GM19397 (cell line): ENCODE measurements around the gene POLR1B.
"Not testable (repeated sequence)": the region's sequence is repeated elsewhere in the genome, so short reads cannot be mapped to it uniquely, and the experiment has no call there.

Experiments
- ATAC-seq: cut with Tn5 transposase; IDR thresholded peaks from one replicate; pipeline ENCODE4 v1.9.1; 2021; ENCODE audit warnings: mild to moderate bottlenecking, moderate library complexity; ENCODE audit not compliant: unreplicated experiment

POLR1B gene

GRCh38 chr2:112597537-112598322 is 55.5 kb downstream of the POLR1B start:
- no peak for ATAC-seq

- ATAC-seq, result no peak
Observed at GRCh38 chr2:112600634-112601033, 58.4 kb downstream of the POLR1B start.

- ATAC-seq, result no peak
Observed at GRCh38 chr2:112601754-112602153, 59.5 kb downstream of the POLR1B start.

- ATAC-seq, result no peak
Observed at GRCh38 chr2:112602917-112603316, 60.7 kb downstream of the POLR1B start.

DNA sequence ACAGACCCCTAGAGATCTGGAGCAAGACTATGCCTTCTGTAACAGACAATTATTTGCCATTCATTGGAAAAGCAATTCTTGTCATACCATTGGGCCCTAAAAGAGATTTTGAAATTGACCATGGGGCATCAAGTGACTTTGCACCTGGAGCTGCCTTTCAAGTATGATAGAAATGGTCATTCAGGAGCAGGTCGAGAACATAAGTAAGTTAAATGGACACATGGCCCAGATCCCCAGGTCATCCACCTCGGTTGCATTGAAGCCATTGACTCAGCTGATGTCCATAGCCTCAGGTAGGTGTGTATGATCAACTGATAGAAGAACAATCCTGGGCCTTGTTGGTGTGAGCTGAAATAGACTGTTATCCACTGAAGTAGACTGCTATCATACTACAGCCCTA is 61.5 kb downstream of the POLR1B start:
- ATAC-seq, result no peak

DNA sequence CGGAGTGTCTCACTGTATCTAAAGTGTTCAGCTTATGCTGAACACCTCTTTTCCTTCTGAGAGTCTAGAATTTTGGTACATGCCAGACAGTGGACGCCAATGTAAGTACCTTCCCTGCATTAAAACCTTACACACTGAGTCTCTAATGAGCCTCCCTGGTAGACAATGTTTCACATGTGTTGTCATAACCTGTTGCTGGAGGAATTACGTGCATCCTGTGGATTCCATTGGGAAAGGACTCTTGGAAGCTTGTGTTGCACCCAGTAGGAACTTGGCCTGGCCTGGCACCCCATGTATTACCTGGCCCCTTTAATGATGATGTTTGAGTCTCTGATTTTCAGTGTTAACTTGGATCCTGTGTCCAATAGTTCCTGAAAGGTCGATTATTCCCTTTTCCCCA is 62.7 kb downstream of the POLR1B start:
- ATAC-seq, result no peak

DNA sequence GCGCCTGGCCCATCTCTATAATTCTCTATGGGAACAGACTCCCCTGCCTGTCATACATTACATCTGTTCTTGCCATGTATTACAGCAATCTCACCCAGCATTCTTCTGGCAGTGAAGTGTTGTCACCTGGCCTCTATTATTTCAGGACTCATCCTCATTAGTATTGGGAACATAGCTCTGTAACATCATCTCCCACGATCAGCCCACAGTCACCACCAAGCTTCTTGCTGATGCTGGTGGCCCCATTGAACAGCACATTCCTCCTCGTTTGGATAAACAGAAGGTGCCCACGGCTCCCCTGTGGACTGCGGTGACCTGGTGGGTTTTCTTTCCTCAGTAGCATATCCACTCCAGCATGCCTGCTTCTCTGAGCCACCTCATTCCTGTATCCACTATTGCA is 63.7 kb downstream of the POLR1B start:
- ATAC-seq, result no peak

GRCh38 chr2:112606547-112606946 is 64.3 kb downstream of the POLR1B start:
- ATAC-seq, result no peak

DNA sequence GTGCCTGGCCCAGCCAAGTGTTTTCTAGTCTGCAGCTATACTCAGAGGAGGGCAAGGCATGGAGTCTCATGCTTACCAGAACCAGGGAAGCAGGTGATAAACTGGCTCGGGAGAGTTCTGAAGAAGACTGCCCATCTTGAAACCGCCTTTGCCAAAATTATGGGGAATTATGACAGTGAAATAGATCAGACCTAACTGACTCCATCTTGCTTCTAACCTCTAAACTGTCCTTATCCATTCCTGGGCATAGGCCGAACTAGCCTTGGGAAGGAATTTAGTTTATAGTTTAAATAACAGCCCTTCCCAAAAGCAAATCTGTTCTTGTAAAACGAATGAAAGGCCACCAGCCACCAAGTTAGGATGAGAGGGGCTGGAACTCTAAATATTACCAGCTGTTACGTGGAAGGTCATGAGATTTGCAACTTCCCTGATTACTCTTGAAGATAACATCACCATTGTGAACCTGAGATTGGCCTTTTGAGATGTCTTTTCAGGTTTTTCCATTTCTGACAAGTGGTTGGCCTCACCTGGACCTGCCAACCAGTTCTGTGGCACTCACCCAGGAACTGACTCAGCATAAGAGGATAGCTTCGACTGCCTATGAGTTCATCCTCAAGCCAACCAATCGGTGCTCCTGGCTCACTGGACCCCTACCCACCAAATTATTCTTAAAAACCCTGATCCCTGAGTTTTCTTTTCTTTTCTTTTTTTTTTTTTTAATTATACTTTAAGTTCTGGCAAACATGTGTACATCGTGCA is 65.6 kb downstream of the POLR1B start:
- ATAC-seq, result no peak

- ATAC-seq, result not testable (repeated sequence)
Observed at GRCh38 chr2:112609320-112609719, 67.1 kb downstream of the POLR1B start.

DNA sequence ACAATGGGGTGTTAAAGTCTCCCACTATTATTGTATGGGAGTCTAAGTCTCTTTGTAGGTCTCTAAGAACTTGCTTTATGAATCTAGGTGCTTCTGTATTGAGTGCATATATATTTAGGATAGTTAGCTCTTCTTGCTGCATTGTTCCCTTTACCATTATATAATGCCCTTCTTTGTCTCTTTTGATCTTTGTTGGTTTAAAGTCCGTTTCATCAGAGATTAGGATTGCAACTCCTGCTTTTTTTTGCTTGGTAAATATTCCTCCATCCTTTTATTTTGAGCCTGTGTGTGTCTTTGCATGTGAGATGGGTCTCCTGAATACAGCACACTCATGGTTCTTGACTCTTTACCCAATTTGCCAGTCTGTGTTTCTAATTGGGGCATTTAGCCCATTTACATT is 70.0 kb downstream of the POLR1B start:
- ATAC-seq, result not testable (repeated sequence)

- ATAC-seq, result no peak
Observed at GRCh38 chr2:112614201-112614840, 72.1 kb downstream of the POLR1B start.

GRCh38 chr2:112615051-112615450 is 72.8 kb downstream of the POLR1B start:
- ATAC-seq, result no peak

DNA sequence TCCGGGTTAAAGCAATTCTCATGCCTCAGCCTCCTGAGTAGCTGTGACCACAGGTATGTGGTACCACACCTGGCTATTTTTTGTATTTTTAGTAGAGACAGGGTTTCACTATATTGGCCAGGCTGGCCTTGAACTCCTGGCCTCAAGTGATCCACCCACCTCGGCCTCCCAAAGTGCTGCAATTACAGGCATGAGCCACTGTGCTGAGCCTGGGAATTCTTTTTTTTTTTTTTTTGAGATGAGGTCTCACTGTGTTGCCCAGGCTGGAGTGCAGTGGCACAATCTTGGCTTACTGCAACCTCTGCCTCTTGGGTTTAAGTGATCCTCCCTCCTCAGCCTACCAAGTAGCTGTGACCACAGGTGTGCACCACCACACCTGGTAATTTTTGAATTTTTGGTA is 73.5 kb downstream of the POLR1B start:
- ATAC-seq, result not testable (repeated sequence)

DNA sequence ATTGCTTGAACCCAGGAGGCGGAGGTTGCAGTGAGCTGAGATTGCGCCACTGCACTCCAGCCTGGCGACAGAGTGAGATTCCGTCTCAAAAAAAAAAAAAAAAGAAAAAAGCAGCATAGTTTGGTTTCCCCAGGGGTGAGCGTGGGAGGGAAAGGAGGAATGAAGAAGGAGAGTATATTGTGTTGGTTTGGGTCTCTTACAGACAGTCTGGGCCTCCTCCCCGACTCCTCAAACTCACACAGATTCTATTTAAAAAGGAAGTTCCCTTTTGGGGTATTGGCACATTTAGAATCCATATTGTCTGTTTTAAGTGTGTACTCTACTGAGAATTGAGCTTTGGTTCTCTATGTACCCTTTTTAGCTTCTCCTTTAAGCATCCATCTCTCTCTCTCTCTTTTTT is 76.1 kb downstream of the POLR1B start:
- ATAC-seq, result no peak

GRCh38 chr2:112621790-112622527 is 79.7 kb downstream of the POLR1B start:
- no peak for ATAC-seq

DNA sequence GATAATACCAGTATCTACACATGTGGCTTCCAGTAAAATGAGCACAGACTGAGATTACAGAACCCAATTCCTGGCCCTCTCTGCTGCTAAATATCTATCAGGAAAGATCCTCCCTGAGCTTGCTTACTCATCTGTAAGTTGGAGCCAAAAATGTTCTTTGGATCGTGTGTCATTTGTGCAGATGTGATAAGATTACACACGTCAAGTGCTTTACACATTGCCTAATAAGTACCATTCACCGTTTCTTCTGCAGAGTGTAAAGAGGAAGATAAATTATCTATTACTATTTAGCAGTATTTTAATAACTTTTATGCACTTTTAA is 80.2 kb downstream of the POLR1B start:
- no peak for ATAC-seq

DNA sequence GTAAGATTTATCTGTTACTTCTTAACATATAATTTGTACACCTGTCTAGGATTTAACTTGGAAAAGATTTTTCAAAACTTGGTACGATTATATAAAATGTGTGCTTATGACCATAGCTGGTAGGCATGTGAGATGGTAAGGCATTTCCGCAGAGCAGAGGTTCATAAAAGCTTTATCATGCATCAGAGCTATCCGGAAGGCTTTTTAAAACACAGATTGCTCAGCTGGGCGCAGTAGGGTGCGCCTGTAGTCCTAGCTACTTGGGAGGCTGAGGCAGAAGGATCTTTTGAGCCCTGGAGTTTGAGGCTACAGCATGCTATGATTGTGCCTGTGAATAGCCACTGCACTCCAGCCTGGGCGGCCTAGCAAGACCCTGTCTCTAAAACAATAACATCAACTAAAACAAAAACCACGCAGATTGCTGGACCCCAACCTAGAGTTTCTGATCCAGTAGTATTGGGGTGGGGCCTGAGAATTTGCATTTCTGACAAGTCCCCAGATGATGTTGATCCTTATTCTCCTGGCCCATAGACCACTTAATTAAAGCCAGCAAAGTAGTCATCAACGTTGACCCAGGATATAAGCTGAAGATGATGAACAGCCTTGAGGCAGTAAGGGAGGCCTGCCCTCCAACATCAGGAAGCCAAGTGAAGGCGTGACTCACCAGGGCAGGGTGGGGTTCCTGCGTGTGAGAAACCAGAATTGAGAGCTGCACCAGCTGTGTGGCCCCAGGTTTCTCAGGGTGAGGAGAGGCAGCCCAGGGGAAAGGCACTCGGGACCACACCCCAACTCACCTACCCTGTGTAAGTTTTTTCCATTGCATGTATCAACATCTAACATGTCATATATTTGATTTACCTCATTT is 81.9 kb downstream of the POLR1B start:
- ATAC-seq, result no peak

GRCh38 chr2:112625474-112626114 is 83.3 kb downstream of the POLR1B start:
- ATAC-seq, result no peak

DNA sequence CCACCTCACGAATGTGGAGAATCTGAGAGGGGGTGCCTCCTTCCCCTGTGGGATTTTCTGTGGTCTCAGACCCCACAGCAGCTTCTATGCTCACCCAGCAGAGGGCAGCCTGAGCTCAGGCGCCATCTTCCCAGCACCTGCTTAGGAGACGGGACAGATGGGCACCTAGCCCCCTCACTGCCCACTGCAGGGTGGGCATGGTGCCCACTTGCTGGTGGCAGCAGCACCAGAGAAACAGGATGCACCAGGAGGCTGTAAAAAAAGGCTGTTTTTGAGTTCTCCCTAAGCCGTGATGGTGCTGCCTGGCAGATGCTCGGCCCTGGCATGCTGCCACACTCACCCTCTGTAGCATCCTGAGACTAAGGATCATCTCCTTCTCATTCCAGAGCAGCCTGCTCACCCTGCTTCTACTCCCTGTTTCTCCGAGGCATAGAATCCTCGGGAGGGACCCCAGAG is 84.4 kb downstream of the POLR1B start:
- ATAC-seq, result no peak
